Loucy (cell line): ENCODE results near the gene ARHGAP28.

Experiments used
- CTCF ChIP-seq: fragments of 200-600 bp; sonication (generic); conservative IDR thresholded peaks from 2 replicates; pipeline ENCODE4 v1.5.1; 2014; ENCODE audit warnings: mild to moderate bottlenecking, antibody characterized with exemption, low read length
- EZH2phosphoT487 ChIP-seq: fragments of 200-600 bp; IDR thresholded peaks from 2 replicates; pipeline ENCODE4 v1.6.1; 2018; ENCODE audit warnings: antibody characterized with exemption, mild to moderate bottlenecking, moderate library complexity, borderline replicate concordance

GRCh38 chr18:6938003-6938402, 208.5 kb downstream of the ARHGAP28 start:
- TF ChIP-seq CTCF (no peak), EZH2phosphoT487 (no peak)
